HepG2 (cell line): ENCODE measurements around the gene KMT5C. TPM values are rescaled to one million over a fixed set of nuclear protein-coding genes. Genes with fewer than 3 reads are reported as not detected.
A peak's percentile ranks its signal among the peaks of the same experiment; 100 is the strongest.

Experiments used
- ATAD3A ChIP-seq: sonication (generic); formaldehyde crosslinking; IDR thresholded peaks from 2 replicates; pipeline ENCODE4 v1.4.0; 2020; ENCODE audit warnings: missing genetic modification reagents
- FOXJ3 ChIP-seq: sonication (generic); formaldehyde crosslinking; IDR thresholded peaks from 2 replicates; pipeline ENCODE4 v1.4.0; 2020; ENCODE audit warnings: missing genetic modification reagents, mild to moderate bottlenecking, borderline replicate concordance
- GATAD1 ChIP-seq: IDR thresholded peaks from 2 replicates; pipeline ENCODE4 v1.6.1; 2016; ENCODE audit warnings: missing genetic modification reagents, missing compliant biosample characterization
- IKZF4 ChIP-seq: sonication (generic); formaldehyde crosslinking; IDR thresholded peaks from 2 replicates; pipeline ENCODE4 v1.5.1; 2020; ENCODE audit warnings: borderline replicate concordance, mild to moderate bottlenecking, low read depth, missing genetic modification reagents; ENCODE audit errors: not compliant biosample characterization
- KDM5B ChIP-seq: sonication (generic); formaldehyde crosslinking; IDR thresholded peaks from 2 replicates; pipeline ENCODE4 v1.4.0; 2020; ENCODE audit warnings: missing genetic modification reagents, mild to moderate bottlenecking, borderline replicate concordance
- KLF12 ChIP-seq: sonication (generic); formaldehyde crosslinking; IDR thresholded peaks from 2 replicates; pipeline ENCODE4 v1.4.0; 2020; ENCODE audit warnings: missing genetic modification reagents, borderline replicate concordance
- KLF6 ChIP-seq: IDR thresholded peaks from 2 replicates; pipeline ENCODE4 v1.8.0; 2016; ENCODE audit warnings: missing biosample characterization, missing genetic modification reagents
- NFRKB ChIP-seq: fragments of 450-650 bp; IDR thresholded peaks from 2 replicates; pipeline ENCODE4 v1.6.1; 2017
- ZFY ChIP-seq: sonication (generic); formaldehyde crosslinking; IDR thresholded peaks from 2 replicates; pipeline ENCODE4 v1.4.0; 2020; ENCODE audit warnings: missing genetic modification reagents
- ZNF256 ChIP-seq: sonication (generic); formaldehyde crosslinking; conservative IDR thresholded peaks from 2 replicates; pipeline ENCODE4 v1.4.0; 2020; ENCODE audit warnings: missing genetic modification reagents
- ZNF337 ChIP-seq: sonication (generic); formaldehyde crosslinking; IDR thresholded peaks from 2 replicates; pipeline ENCODE4 v1.5.1; 2020; ENCODE audit warnings: missing genetic modification reagents, low read depth, mild to moderate bottlenecking, borderline replicate concordance
- polyA plus RNA-seq, 8 experiments: library from polyadenylated mRNA; depleted of rRNA in 3 of 8; stranded (reverse) in 7 of 8; unstranded in 1 of 8; fragments of >200 nt; fragmentation: Illumina TruSeq in 4 of 8; extraction: Trizol in 4 of 8; gene quantifications; 2 replicates each; pipeline versions ENCODE4 v1.2.1 to v1.2.3, GENCODE V29; 2011 to 2016; ENCODE audit warnings: low read depth in 4 of 8, missing spikeins in 1 of 8, mixed read lengths in 1 of 8; ENCODE audit not compliant: insufficient read depth in 1 of 8
- total RNA-seq, 5 experiments: library from RNA; depleted of rRNA; stranded (reverse); fragments of >200 nt; fragmentation: Illumina TruSeq; extraction: Trizol; gene quantifications; 2 replicates each; pipeline ENCODE4 v1.2.3, GENCODE V29; 2016; ENCODE audit warnings: low read depth in 1 of 5
- TF ChIP-seq, protein P1 (sequence below): sonication (generic); formaldehyde crosslinking; IDR thresholded peaks from 2 replicates; pipeline ENCODE4 v1.4.0; 2020; ENCODE audit warnings: missing genetic modification reagents, mild to moderate bottlenecking, borderline replicate concordance
- TF ChIP-seq, protein P2 (sequence below), 2 experiments: sonication (generic) in 1 of 2; formaldehyde crosslinking in 1 of 2; IDR thresholded peaks; 2 replicates each; pipeline versions ENCODE4 v1.4.0 to v1.6.1; 2016 to 2020; ENCODE audit warnings: borderline replicate concordance in 1 of 2, low read depth in 1 of 2, mild to moderate bottlenecking in 1 of 2, missing genetic modification reagents in 1 of 2
- TF ChIP-seq, protein P3 (sequence below): sonication (generic); formaldehyde crosslinking; IDR thresholded peaks from 2 replicates; pipeline ENCODE4 v1.5.1; 2020; ENCODE audit warnings: mild to moderate bottlenecking, missing genetic modification reagents, moderate library complexity
- TF ChIP-seq, protein P4 (sequence below): sonication (generic); formaldehyde crosslinking; IDR thresholded peaks from 2 replicates; pipeline ENCODE4 v1.5.0; 2020; ENCODE audit warnings: mild to moderate bottlenecking, missing genetic modification reagents, moderate library complexity
- TF ChIP-seq, protein P5 (sequence below): conservative IDR thresholded peaks from 2 replicates; pipeline ENCODE4 v1.6.1; 2018; ENCODE audit warnings: missing genetic modification reagents

Gene KMT5C
- total and polyA plus RNA-seq, 2 of the 13 experiments (the other 11 are each of a cell fraction or from before 2014, with no cell fraction given): 5.5 to 9.0 TPM

DNA sequence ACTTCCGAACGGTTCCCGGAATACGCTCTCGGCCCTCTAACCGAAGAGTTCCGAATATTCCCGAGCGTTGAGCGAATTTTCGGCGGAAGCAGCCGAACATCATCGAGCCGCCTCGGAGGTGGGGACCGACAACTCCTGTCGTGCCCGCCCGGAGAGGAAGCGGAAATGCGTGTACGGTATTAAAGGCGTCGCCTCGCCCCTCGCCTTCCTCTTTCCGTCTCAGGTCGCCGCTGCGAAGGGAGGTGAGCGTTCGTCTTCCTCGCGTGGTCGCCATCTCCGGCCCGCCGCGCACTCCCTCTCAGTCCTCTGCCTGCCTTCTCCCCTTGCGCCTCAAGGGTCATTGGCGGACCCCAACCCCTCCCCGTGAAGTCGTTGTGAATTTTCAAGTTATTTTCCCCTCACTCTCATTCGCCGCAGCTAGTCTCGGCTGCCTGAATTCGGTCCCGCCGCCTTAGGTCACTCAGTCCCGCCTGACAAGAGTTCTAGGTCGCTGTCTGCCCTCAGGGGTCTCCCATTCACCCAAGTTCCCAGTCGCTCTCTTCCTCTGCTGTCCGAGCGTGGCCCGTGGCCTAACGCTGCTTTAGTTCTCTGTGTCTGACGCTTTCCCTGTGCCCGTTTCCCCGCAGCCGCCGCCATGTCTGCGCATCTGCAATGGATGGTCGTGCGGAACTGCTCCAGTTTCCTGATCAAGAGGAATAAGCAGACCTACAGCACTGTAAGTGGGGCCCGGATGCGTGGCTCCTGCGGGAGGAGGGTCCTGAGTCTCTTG is 46.2 kb downstream of the KMT5C start, which contains the start of gene RPL28 (continued):
- TF ChIP-seq, protein P1, sequence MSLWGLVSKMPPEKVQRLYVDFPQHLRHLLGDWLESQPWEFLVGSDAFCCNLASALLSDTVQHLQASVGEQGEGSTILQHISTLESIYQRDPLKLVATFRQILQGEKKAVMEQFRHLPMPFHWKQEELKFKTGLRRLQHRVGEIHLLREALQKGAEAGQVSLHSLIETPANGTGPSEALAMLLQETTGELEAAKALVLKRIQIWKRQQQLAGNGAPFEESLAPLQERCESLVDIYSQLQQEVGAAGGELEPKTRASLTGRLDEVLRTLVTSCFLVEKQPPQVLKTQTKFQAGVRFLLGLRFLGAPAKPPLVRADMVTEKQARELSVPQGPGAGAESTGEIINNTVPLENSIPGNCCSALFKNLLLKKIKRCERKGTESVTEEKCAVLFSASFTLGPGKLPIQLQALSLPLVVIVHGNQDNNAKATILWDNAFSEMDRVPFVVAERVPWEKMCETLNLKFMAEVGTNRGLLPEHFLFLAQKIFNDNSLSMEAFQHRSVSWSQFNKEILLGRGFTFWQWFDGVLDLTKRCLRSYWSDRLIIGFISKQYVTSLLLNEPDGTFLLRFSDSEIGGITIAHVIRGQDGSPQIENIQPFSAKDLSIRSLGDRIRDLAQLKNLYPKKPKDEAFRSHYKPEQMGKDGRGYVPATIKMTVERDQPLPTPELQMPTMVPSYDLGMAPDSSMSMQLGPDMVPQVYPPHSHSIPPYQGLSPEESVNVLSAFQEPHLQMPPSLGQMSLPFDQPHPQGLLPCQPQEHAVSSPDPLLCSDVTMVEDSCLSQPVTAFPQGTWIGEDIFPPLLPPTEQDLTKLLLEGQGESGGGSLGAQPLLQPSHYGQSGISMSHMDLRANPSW (CRISPR knock-in tag): 0 out of 2 replicates have a peak, but pooled peaks have one; percentile 46
- TF ChIP-seq, protein P2, sequence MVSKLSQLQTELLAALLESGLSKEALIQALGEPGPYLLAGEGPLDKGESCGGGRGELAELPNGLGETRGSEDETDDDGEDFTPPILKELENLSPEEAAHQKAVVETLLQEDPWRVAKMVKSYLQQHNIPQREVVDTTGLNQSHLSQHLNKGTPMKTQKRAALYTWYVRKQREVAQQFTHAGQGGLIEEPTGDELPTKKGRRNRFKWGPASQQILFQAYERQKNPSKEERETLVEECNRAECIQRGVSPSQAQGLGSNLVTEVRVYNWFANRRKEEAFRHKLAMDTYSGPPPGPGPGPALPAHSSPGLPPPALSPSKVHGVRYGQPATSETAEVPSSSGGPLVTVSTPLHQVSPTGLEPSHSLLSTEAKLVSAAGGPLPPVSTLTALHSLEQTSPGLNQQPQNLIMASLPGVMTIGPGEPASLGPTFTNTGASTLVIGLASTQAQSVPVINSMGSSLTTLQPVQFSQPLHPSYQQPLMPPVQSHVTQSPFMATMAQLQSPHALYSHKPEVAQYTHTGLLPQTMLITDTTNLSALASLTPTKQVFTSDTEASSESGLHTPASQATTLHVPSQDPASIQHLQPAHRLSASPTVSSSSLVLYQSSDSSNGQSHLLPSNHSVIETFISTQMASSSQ (IDR thresholded peaks at IDR 0.05; ENCODE audit: low read depth): no peak
- TF ChIP-seq, protein P2 (CRISPR knock-in tag; IDR thresholded peaks at IDR 0.05; ENCODE audit: borderline replicate concordance): peak; percentile 43; the same call in 1 of the 2 replicates
- TF ChIP-seq NFRKB (no peak), KLF12 (peak; percentile 31; the same call in 1 of the 2 replicates), ZNF256 (CRISPR knock-in tag) (no peak; the same call in 1 of the 2 replicates), GATAD1 (CRISPR knock-in tag) (peak; percentile 84), FOXJ3 (CRISPR knock-in tag) (no peak), KLF6 (CRISPR knock-in tag) (peak; percentile 97), KDM5B (peak; percentile 84), ZNF337 (CRISPR knock-in tag) (0 out of 2 replicates have a peak, but pooled peaks have one; percentile 26), ZFY (peak; percentile 85), IKZF4 (CRISPR knock-in tag) (peak; percentile 93), ATAD3A (CRISPR knock-in tag) (peak; percentile 87; the same call in 1 of the 2 replicates)
- TF ChIP-seq, protein P3, sequence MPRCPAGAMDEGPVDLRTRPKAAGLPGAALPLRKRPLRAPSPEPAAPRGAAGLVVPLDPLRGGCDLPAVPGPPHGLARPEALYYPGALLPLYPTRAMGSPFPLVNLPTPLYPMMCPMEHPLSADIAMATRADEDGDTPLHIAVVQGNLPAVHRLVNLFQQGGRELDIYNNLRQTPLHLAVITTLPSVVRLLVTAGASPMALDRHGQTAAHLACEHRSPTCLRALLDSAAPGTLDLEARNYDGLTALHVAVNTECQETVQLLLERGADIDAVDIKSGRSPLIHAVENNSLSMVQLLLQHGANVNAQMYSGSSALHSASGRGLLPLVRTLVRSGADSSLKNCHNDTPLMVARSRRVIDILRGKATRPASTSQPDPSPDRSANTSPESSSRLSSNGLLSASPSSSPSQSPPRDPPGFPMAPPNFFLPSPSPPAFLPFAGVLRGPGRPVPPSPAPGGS: 0 out of 2 replicates have a peak, but pooled peaks have one; percentile 49
- TF ChIP-seq, protein P4, sequence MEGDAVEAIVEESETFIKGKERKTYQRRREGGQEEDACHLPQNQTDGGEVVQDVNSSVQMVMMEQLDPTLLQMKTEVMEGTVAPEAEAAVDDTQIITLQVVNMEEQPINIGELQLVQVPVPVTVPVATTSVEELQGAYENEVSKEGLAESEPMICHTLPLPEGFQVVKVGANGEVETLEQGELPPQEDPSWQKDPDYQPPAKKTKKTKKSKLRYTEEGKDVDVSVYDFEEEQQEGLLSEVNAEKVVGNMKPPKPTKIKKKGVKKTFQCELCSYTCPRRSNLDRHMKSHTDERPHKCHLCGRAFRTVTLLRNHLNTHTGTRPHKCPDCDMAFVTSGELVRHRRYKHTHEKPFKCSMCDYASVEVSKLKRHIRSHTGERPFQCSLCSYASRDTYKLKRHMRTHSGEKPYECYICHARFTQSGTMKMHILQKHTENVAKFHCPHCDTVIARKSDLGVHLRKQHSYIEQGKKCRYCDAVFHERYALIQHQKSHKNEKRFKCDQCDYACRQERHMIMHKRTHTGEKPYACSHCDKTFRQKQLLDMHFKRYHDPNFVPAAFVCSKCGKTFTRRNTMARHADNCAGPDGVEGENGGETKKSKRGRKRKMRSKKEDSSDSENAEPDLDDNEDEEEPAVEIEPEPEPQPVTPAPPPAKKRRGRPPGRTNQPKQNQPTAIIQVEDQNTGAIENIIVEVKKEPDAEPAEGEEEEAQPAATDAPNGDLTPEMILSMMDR (CRISPR knock-in tag): no peak; the same call in 1 of the 2 replicates
- TF ChIP-seq, protein P5, sequence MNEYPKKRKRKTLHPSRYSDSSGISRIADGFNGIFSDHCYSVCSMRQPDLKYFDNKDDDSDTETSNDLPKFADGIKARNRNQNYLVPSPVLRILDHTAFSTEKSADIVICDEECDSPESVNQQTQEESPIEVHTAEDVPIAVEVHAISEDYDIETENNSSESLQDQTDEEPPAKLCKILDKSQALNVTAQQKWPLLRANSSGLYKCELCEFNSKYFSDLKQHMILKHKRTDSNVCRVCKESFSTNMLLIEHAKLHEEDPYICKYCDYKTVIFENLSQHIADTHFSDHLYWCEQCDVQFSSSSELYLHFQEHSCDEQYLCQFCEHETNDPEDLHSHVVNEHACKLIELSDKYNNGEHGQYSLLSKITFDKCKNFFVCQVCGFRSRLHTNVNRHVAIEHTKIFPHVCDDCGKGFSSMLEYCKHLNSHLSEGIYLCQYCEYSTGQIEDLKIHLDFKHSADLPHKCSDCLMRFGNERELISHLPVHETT (CRISPR knock-in tag): peak; percentile 60; the same call in 1 of the 2 replicates
